Kidney epithelial cell (primary cell): Measurements from ENCODE around the gene SENP3. TPM values are rescaled to one million over a fixed set of nuclear protein-coding genes. Genes with fewer than 3 reads are reported as not detected.

ENCODE experiments used
- DNase-seq: peaks from one replicate; pipeline ENCODE4 v3.0.0-alpha.2; 2010; ENCODE audit warnings: low read depth
- H3K27me3 ChIP-seq: 2 replicates; pipeline ENCODE4 v1.6.0; 2011; ENCODE audit warnings: low read length; ENCODE audit not compliant: control insufficient read depth, insufficient read depth
- H3K36me3 ChIP-seq: 2 replicates; pipeline ENCODE4 v1.5.1; 2011; ENCODE audit warnings: low read length; ENCODE audit not compliant: control insufficient read depth, insufficient read depth
- H3K4me3 ChIP-seq: 2 replicates; pipeline ENCODE4 v1.5.1; 2011; ENCODE audit warnings: low read depth, mild to moderate bottlenecking, control low read depth, low read length
- CTCF ChIP-seq: IDR thresholded peaks from 2 replicates; pipeline ENCODE4 v1.5.1; 2011; ENCODE audit warnings: mild to moderate bottlenecking, moderate library complexity, low read length, control low read depth, inconsistent platforms; ENCODE audit not compliant: insufficient read depth, poor library complexity, severe bottlenecking
- total RNA-seq: library from RNA; depleted of rRNA; stranded (reverse); fragments of >200 nt; gene quantifications from 2 replicates; pipeline ENCODE4 v1.2.3, GENCODE V29; 2015

SENP3 gene
- total RNA-seq, 1 donor from 2014 or later, result 107 TPM

GRCh38 chr17:7611635-7612293 is 50.0 kb downstream of the SENP3 start:
- no peak for DNase-seq
- Histone ChIP-seq H3K36me3 (no peaks in the 10 kb centered on the region), H3K4me3 (no peak overlapping the region), H3K27me3 (no peaks in the 10 kb centered on the region)
- no peak for TF ChIP-seq CTCF

- Histone ChIP-seq H3K36me3 (no peaks in the 10 kb centered on the region), H3K27me3 (no peaks in the 10 kb centered on the region), H3K4me3 (no peak overlapping the region)
- TF ChIP-seq CTCF, result no peak
- DNase-seq, result no peak
These were observed 50.5 kb downstream of the SENP3 start for GRCh38 chr17:7612294-7612640.

- no peak for DNase-seq
- Histone ChIP-seq H3K4me3 (peak overlapping the region; percentile 76), H3K36me3 (no peaks in the 10 kb centered on the region), H3K27me3 (no peaks in the 10 kb centered on the region)
- no peak for TF ChIP-seq CTCF
These were observed 52.2 kb downstream of the SENP3 start for GRCh38 chr17:7613769-7614424.

- peak within 1 kb of the TSS; percentile 76 for H3K4me3 ChIP-seq
- no peaks in the 10 kb centered on the region for H3K27me3 ChIP-seq
- DNase-seq, result peak; percentile 96
- H3K36me3 ChIP-seq, result no peaks in the 10 kb centered on the region
- TF ChIP-seq CTCF, result peak; percentile 70
These were observed 52.9 kb downstream of the SENP3 start, which contains the start of gene FXR2 for GRCh38 chr17:7614425-7615264. Gene FXR2, minus strand, starts transcription at chr17:7614897. Its CDS starts 365 bp downstream, at chr17:7614532.

- Histone ChIP-seq H3K27me3 (no peaks in the 10 kb centered on the region), H3K36me3 (no peaks in the 10 kb centered on the region), H3K4me3 (peak overlapping the region; percentile 32)
- no peak for TF ChIP-seq CTCF
- no peak for DNase-seq
These were observed 53.6 kb downstream of the SENP3 start for GRCh38 chr17:7615265-7615747.
